HG02610 (cell line): ENCODE measurements around the gene PDZK1IP1.
"Not testable (repeated sequence)": the region's sequence is repeated elsewhere in the genome, so short reads cannot be mapped to it uniquely, and the experiment has no call there.

Experiments
- ATAC-seq: cut with Tn5 transposase; IDR thresholded peaks from one replicate; pipeline ENCODE4 v1.9.1; 2021; ENCODE audit warnings: mild to moderate bottlenecking, moderate library complexity; ENCODE audit not compliant: unreplicated experiment

Gene PDZK1IP1

GRCh38 chr1:47198214-47198613 is 8.4 kb upstream of the PDZK1IP1 start:
- ATAC-seq = no peak

- no peak for ATAC-seq
Measured at GRCh38 chr1:47196622-47197021, 6.8 kb upstream of the PDZK1IP1 start.

GRCh38 chr1:47195981-47196380 is 6.1 kb upstream of the PDZK1IP1 start:
- ATAC-seq = not testable (repeated sequence)

- ATAC-seq = no peak
Measured at GRCh38 chr1:47194311-47194710, 4.5 kb upstream of the PDZK1IP1 start.

- not testable (repeated sequence) for ATAC-seq
Measured at GRCh38 chr1:47193496-47193895, 3.7 kb upstream of the PDZK1IP1 start.

- ATAC-seq = peak; percentile 62
Measured at GRCh38 chr1:47192458-47193384, 2.9 kb upstream of the PDZK1IP1 start.

- no peak for ATAC-seq
Measured at GRCh38 chr1:47191940-47192457, 2.2 kb upstream of the PDZK1IP1 start.

GRCh38 chr1:47190857-47191256 is 1.0 kb upstream of the PDZK1IP1 start:
- ATAC-seq = no peak

GRCh38 chr1:47190509-47190855 is 646 bp upstream of the PDZK1IP1 start:
- ATAC-seq = no peak

- no peak for ATAC-seq
Measured at GRCh38 chr1:47188791-47189785, 748 bp downstream of the PDZK1IP1 start.

GRCh38 chr1:47187926-47188250 is 1.9 kb downstream of the PDZK1IP1 start:
- ATAC-seq = no peak

GRCh38 chr1:47187231-47187925 is 2.5 kb downstream of the PDZK1IP1 start:
- no peak for ATAC-seq

GRCh38 chr1:47186267-47187185 is 3.3 kb downstream of the PDZK1IP1 start:
- ATAC-seq = no peak

GRCh38 chr1:47184822-47185677 is 4.8 kb downstream of the PDZK1IP1 start:
- ATAC-seq = no peak

- ATAC-seq = no peak
Measured at GRCh38 chr1:47184090-47184821, 5.6 kb downstream of the PDZK1IP1 start.

- no peak for ATAC-seq
Measured at GRCh38 chr1:47183308-47184089, 6.3 kb downstream of the PDZK1IP1 start.

GRCh38 chr1:47182676-47183235 is 7.1 kb downstream of the PDZK1IP1 start:
- no peak for ATAC-seq
